ENCODE measurements around the gene CUZD1. TPM values are rescaled to one million over a fixed set of nuclear protein-coding genes. Genes with fewer than 3 reads are reported as not detected.

Gene CUZD1
- total RNA-seq, 1 experiment from 2014 or later, result 17.2 TPM

DNA sequence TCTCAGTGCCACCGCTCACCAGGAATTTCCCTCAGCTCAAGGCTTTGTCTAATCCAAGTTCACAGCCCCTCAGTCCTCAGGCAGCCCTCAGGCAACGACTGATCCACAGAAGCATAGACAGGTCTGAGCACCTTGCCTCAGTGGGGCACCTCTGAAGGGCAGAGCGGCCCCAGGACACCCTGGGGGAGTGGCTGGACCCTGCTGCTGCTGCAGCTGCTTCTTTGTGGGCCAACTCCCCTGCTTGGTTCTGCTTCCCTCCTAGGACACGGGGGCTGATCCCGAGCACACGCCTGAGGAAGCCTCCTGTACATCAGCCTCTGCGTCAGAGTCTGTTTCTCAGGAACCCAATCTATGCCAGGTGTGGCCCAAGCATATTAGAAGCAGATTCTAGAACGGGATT is 16.2 kb downstream of the CUZD1 start:
- Mint-ChIP-seq H3K4me1 (peaks cover 4 to 6% of the 10 kb centered on the region in 2 experiments; a peak in 3 of 4 replicates), H3K4me3 (no peak overlapping the region), H3K36me3 (ENCODE audit: insufficient read depth in 1 of 3, low read depth in 3 of 3) (peaks cover 3 to 20% (median 8%) of the 10 kb centered on the region in 3 experiments; a peak in 5 of 7 replicates), H3K9me3 (no peaks in the 10 kb centered on the region), H3K27ac (no peak overlapping the region), H3K27me3 (ENCODE audit: low read depth) (peaks cover 3% of the 10 kb centered on the region; the same call in 1 of the 2 replicates)
- H3T11ph ChIP-seq (ENCODE audit: low read length), result no peak overlapping the region
- no peaks in the 10 kb centered on the region for H4K20me1 ChIP-seq (ENCODE audit: control insufficient read depth, insufficient read depth, insufficient read length)
- H2BK20ac ChIP-seq (ENCODE audit: low read depth, low read length, poor library complexity, severe bottlenecking), result no peak overlapping the region
- no peak overlapping the region for H2BK12ac ChIP-seq (ENCODE audit: insufficient read length, low read depth, low read length)
- DNase-seq, result no peak
- H3K79me1 ChIP-seq (ENCODE audit: insufficient read depth, low read depth, low read length, poor library complexity, severe bottlenecking), result no peaks in the 10 kb centered on the region
- H3K4ac ChIP-seq (ENCODE audit: low read depth, low read length), result no peak overlapping the region
- no peak overlapping the region for H2BK5ac ChIP-seq (ENCODE audit: insufficient read length, low read length)
- no peak overlapping the region for H3K4me2 ChIP-seq (ENCODE audit: insufficient read depth, insufficient read length, low read length)
- no peak overlapping the region for H3K56ac ChIP-seq (ENCODE audit: insufficient read length, low read depth, low read length)
- H4K91ac ChIP-seq (ENCODE audit: insufficient read length, low read depth, low read length), result no peak overlapping the region
- H3K18ac ChIP-seq (ENCODE audit: insufficient read length, low read depth, low read length), result no peak overlapping the region
- H2BK15ac ChIP-seq (ENCODE audit: low read depth, low read length), result no peak overlapping the region
- no CpG with 5 or more reads among the region's 8 CpGs for WGBS (ENCODE audit: extremely low coverage, insufficient read length, low lambda C conversion rate)
- no peaks in the 10 kb centered on the region; the same call in 1 of the 2 replicates for H3K4me1 ChIP-seq (ENCODE audit: insufficient read depth, low read length)
- H3K9me3 ChIP-seq (ENCODE audit: control insufficient read depth, low read depth, low read length), result no peaks in the 10 kb centered on the region
- H2AK5ac ChIP-seq (ENCODE audit: insufficient read length, low read length), result no peak overlapping the region
- no peaks in the 10 kb centered on the region; the same call in 1 of the 2 replicates for H3K27me3 ChIP-seq (ENCODE audit: insufficient read depth, low read length)
- no peaks in the 10 kb centered on the region for H3K79me2 ChIP-seq (ENCODE audit: insufficient read depth, low read length)
- H4K5ac ChIP-seq (ENCODE audit: insufficient read length, low read depth, low read length), result no peak overlapping the region
- H2BK120ac ChIP-seq (ENCODE audit: low read depth, low read length, poor library complexity, severe bottlenecking), result no peak overlapping the region
- H3K14ac ChIP-seq (ENCODE audit: insufficient read depth, low read length), result no peak overlapping the region
- no peak overlapping the region for H3K27ac ChIP-seq (ENCODE audit: insufficient read length, low read depth, low read length)
- no peak overlapping the region for H3K9ac ChIP-seq (ENCODE audit: extremely low read depth, insufficient read length, low read length)
- TF ChIP-seq, protein P1, sequence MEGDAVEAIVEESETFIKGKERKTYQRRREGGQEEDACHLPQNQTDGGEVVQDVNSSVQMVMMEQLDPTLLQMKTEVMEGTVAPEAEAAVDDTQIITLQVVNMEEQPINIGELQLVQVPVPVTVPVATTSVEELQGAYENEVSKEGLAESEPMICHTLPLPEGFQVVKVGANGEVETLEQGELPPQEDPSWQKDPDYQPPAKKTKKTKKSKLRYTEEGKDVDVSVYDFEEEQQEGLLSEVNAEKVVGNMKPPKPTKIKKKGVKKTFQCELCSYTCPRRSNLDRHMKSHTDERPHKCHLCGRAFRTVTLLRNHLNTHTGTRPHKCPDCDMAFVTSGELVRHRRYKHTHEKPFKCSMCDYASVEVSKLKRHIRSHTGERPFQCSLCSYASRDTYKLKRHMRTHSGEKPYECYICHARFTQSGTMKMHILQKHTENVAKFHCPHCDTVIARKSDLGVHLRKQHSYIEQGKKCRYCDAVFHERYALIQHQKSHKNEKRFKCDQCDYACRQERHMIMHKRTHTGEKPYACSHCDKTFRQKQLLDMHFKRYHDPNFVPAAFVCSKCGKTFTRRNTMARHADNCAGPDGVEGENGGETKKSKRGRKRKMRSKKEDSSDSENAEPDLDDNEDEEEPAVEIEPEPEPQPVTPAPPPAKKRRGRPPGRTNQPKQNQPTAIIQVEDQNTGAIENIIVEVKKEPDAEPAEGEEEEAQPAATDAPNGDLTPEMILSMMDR (conservative IDR thresholded peaks at IDR 0.05), result no peak
- H3K23ac ChIP-seq (ENCODE audit: insufficient read length, low read depth, low read length), result no peak overlapping the region
- no peaks in the 10 kb centered on the region for H3K23me2 ChIP-seq (ENCODE audit: insufficient read length, low read depth, low read length, poor library complexity, severe bottlenecking)
- H4K8ac ChIP-seq (replicated peaks; ENCODE audit: insufficient read length, low read depth, low read length), result no peak overlapping the region
- H2AFZ ChIP-seq (ENCODE audit: low read length), result no peak overlapping the region

All from H9 (cell line).